ENCODE data around the gene RUVBL2.

RUVBL2 gene

GRCh38 chr19:48963371-48964204 is 30.1 kb upstream of the RUVBL2 start:
- in situ Hi-C loops (cut with MboI; ENCODE audit: low sequenced_read_pairs) = loop anchor here (25.0 kb wide), 1 partner anchor 326 kb away; the partner anchor contains the start of genes CA11 and DBP

GRCh38 chr19:48964205-48965039 is 29.3 kb upstream of the RUVBL2 start:
- in situ Hi-C loops (cut with MboI; ENCODE audit: low sequenced_read_pairs) = loop anchor here (25.0 kb wide), 1 partner anchor 327 kb away; the partner anchor contains the start of genes CA11 and DBP

- in situ Hi-C loops (cut with MboI; ENCODE audit: low sequenced_read_pairs) = loop anchor here (25.0 kb wide), 1 partner anchor 328 kb away; the partner anchor contains the start of genes CA11 and DBP
Measured at GRCh38 chr19:48965040-48965805, 28.5 kb upstream of the RUVBL2 start, which contains the start of gene FTL. FTL (plus strand) TSS chr19:48965309; CDS start chr19:48965508, 199 bp downstream.

GRCh38 chr19:48965806-48966540 is 27.7 kb upstream of the RUVBL2 start:
- in situ Hi-C loops (cut with MboI; ENCODE audit: low sequenced_read_pairs) = loop anchor here (25.0 kb wide), 1 partner anchor 329 kb away; the partner anchor contains the start of genes CA11 and DBP

GRCh38 chr19:48966541-48967345 is 26.9 kb upstream of the RUVBL2 start:
- in situ Hi-C loops (cut with MboI; ENCODE audit: low sequenced_read_pairs) = loop anchor here (25.0 kb wide), 1 partner anchor 329 kb away; the partner anchor contains the start of genes CA11 and DBP

GRCh38 chr19:48967346-48968178 is 26.1 kb upstream of the RUVBL2 start:
- in situ Hi-C loops (cut with MboI; ENCODE audit: low sequenced_read_pairs) = loop anchor here (25.0 kb wide), 1 partner anchor 330 kb away; the partner anchor contains the start of genes CA11 and DBP

- in situ Hi-C loops (cut with MboI; ENCODE audit: low sequenced_read_pairs) = loop anchor here (25.0 kb wide), 1 partner anchor 331 kb away; the partner anchor contains the start of genes CA11 and DBP
Measured at GRCh38 chr19:48968179-48968661, 25.5 kb upstream of the RUVBL2 start.

- in situ Hi-C loops (cut with MboI; ENCODE audit: low sequenced_read_pairs) = loop anchor here (25.0 kb wide), 1 partner anchor 332 kb away; the partner anchor contains the start of genes CA11 and DBP
Measured at GRCh38 chr19:48968813-48969218, 24.9 kb upstream of the RUVBL2 start.

GRCh38 chr19:48969276-48970138 is 24.2 kb upstream of the RUVBL2 start:
- in situ Hi-C loops (cut with MboI; ENCODE audit: low sequenced_read_pairs) = loop anchor here (25.0 kb wide), 1 partner anchor 332 kb away; the partner anchor contains the start of genes CA11 and DBP

GRCh38 chr19:48970139-48970766 is 23.4 kb upstream of the RUVBL2 start:
- in situ Hi-C loops (cut with MboI; ENCODE audit: low sequenced_read_pairs) = loop anchor here (25.0 kb wide), 1 partner anchor 333 kb away; the partner anchor contains the start of genes CA11 and DBP

- in situ Hi-C loops (cut with MboI; ENCODE audit: low sequenced_read_pairs) = loop anchor here (25.0 kb wide), 1 partner anchor 334 kb away; the partner anchor contains the start of genes CA11 and DBP
Measured at GRCh38 chr19:48970923-48971395, 22.7 kb upstream of the RUVBL2 start.

GRCh38 chr19:48975947-48976847 is 17.5 kb upstream of the RUVBL2 start:
- in situ Hi-C loops (cut with MboI; ENCODE audit: low sequenced_read_pairs) = no loop called here

- in situ Hi-C loops (cut with MboI; ENCODE audit: low sequenced_read_pairs) = no loop called here
Measured at GRCh38 chr19:48977061-48977460, 16.6 kb upstream of the RUVBL2 start.

- in situ Hi-C loops (cut with MboI; ENCODE audit: low sequenced_read_pairs) = no loop called here
Measured at GRCh38 chr19:48982280-48982679, 11.4 kb upstream of the RUVBL2 start.

GRCh38 chr19:48985711-48986110 is 8.0 kb upstream of the RUVBL2 start:
- in situ Hi-C loops (cut with MboI; ENCODE audit: low sequenced_read_pairs) = no loop called here

Data from HL-60/S4 treated with retinoic acid at 250 ng/mL for 4 days and 3 days (cell line).